ENCODE measurements around the gene ECT2.
A peak's percentile ranks its signal among the peaks of the same experiment; 100 is the strongest.

Gene ECT2

GRCh38 chr3:172804323-172804722 lies 53.8 kb downstream of the ECT2 start:
- H4K12ac ChIP-seq (ENCODE audit: low read depth, low read length) = no peak overlapping the region
- no peak overlapping the region for H3K27ac ChIP-seq (ENCODE audit: low read depth, low read length)
- DNase-seq = no peak
- no peak overlapping the region for H2BK120ac ChIP-seq (ENCODE audit: insufficient read depth, low read length, poor library complexity)
- H2AFZ ChIP-seq (ENCODE audit: insufficient read depth, low read length, poor library complexity) = no peak overlapping the region
- no peak overlapping the region for H4K8ac ChIP-seq (ENCODE audit: low read depth, low read length)
- no peaks in the 10 kb centered on the region for H3K79me1 ChIP-seq (ENCODE audit: low read length)
- no peaks in the 10 kb centered on the region for H3K27me3 ChIP-seq (ENCODE audit: insufficient read depth, low read length)
- no peak overlapping the region for H3K23ac ChIP-seq (ENCODE audit: low read length)
- no peak overlapping the region for H2BK12ac ChIP-seq (ENCODE audit: low read length)
- no peak overlapping the region for H4K91ac ChIP-seq (ENCODE audit: low read depth, low read length)
- H3K14ac ChIP-seq (ENCODE audit: low read length) = no peak overlapping the region
- H2AK5ac ChIP-seq (ENCODE audit: low read length) = no peak overlapping the region
- no peak overlapping the region for H3K4me3 ChIP-seq (ENCODE audit: low read depth, low read length)
- no peak overlapping the region for H3K4me2 ChIP-seq (ENCODE audit: low read length)
- peaks cover 0 to 10% of the 10 kb centered on the region in 2 experiments for H3K36me3 ChIP-seq (ENCODE audit: control insufficient read depth in 1 of 2, insufficient read depth in 2 of 2, low read length in 2 of 2)
- H3K79me2 ChIP-seq (ENCODE audit: control insufficient read depth, insufficient read depth, low read length, poor library complexity) = no peaks in the 10 kb centered on the region
- H3K4ac ChIP-seq (ENCODE audit: low read depth, low read length) = no peak overlapping the region
- no peak overlapping the region for H3K18ac ChIP-seq (ENCODE audit: low read length)
- no peaks in the 10 kb centered on the region for H3K4me1 ChIP-seq (ENCODE audit: control insufficient read depth in 1 of 2, insufficient read depth in 2 of 2, low read length in 2 of 2)
- WGBS (ENCODE audit: extremely low coverage, insufficient coverage, insufficient read length) = no CpG with 5 or more reads among the region's 1 CpG
- H3K9ac ChIP-seq (ENCODE audit: low read length) = no peak overlapping the region
- no peaks in the 10 kb centered on the region for H3K9me3 ChIP-seq (ENCODE audit: insufficient read depth, low read depth, low read length)
- no peak overlapping the region for H2BK5ac ChIP-seq (ENCODE audit: low read depth, low read length, poor library complexity)

DNA sequence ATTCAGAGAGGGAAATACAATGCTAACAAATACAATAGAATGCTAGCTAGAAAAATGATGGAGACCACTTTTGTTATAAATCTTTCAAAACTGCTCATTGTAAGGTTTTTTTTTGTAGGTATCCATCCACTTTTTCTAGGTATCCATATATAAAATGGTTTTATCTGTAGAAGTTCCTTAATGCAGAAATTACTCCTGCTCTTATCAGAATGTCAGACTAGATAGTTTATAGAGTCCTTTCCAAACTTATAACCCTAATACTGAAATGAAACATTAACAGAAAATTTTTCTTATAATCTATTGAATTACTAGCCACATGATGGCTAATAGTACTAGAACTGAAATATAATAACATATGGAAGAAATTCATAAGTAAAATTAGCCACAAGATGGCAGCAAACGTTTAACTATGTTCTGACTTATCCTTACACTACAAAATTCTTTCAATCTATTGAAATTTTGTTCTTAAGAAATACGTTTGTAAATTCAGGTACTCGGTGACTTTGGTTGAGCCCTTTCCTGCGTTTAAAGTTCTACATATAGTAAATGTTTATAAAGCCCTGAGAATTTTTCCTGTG lies 58.5 kb downstream of the ECT2 start:
- H2BK5ac ChIP-seq (ENCODE audit: low read depth, low read length, poor library complexity) = no peak overlapping the region
- H4K12ac ChIP-seq (ENCODE audit: low read depth, low read length) = no peak overlapping the region
- no peaks in the 10 kb centered on the region for H3K27me3 ChIP-seq (ENCODE audit: insufficient read depth, low read length)
- DNase-seq = peak; percentile 15 to 87
- H3K14ac ChIP-seq (ENCODE audit: low read length) = no peak overlapping the region
- no peak overlapping the region for H4K91ac ChIP-seq (ENCODE audit: low read depth, low read length)
- H3K4me2 ChIP-seq (ENCODE audit: low read length) = no peak overlapping the region
- no peak overlapping the region for H2AK5ac ChIP-seq (ENCODE audit: low read length)
- H3K4me3 ChIP-seq (ENCODE audit: low read depth, low read length) = no peak overlapping the region
- H3K4me1 ChIP-seq (ENCODE audit: control insufficient read depth in 1 of 2, insufficient read depth in 2 of 2, low read length in 2 of 2) = no peaks in the 10 kb centered on the region
- no peaks in the 10 kb centered on the region for H3K9me3 ChIP-seq (ENCODE audit: insufficient read depth, low read depth, low read length)
- no peak overlapping the region for H4K8ac ChIP-seq (ENCODE audit: low read depth, low read length)
- H3K27ac ChIP-seq (ENCODE audit: low read depth, low read length) = no peak overlapping the region
- no peak overlapping the region for H2BK120ac ChIP-seq (ENCODE audit: insufficient read depth, low read length, poor library complexity)
- H3K79me2 ChIP-seq (ENCODE audit: control insufficient read depth, insufficient read depth, low read length, poor library complexity) = no peaks in the 10 kb centered on the region
- H2AFZ ChIP-seq (ENCODE audit: insufficient read depth, low read length, poor library complexity) = no peak overlapping the region
- no peak overlapping the region for H3K9ac ChIP-seq (ENCODE audit: low read length)
- H2BK12ac ChIP-seq (ENCODE audit: low read length) = no peak overlapping the region
- no CpG with 5 or more reads among the region's 4 CpGs for WGBS (ENCODE audit: extremely low coverage, insufficient coverage, insufficient read length)
- H3K36me3 ChIP-seq (ENCODE audit: control insufficient read depth in 1 of 2, insufficient read depth in 2 of 2, low read length in 2 of 2) = peaks cover 2 to 11% of the 10 kb centered on the region in 2 experiments
- H3K23ac ChIP-seq (ENCODE audit: low read length) = no peak overlapping the region
- no peak overlapping the region for H3K4ac ChIP-seq (ENCODE audit: low read depth, low read length)
- H3K79me1 ChIP-seq (ENCODE audit: low read length) = no peaks in the 10 kb centered on the region
- H3K18ac ChIP-seq (ENCODE audit: low read length) = no peak overlapping the region

GRCh38 chr3:172811099-172811498 lies 60.6 kb downstream of the ECT2 start:
- H3K4me2 ChIP-seq (ENCODE audit: low read length) = no peak overlapping the region
- 100% methylated on average over 1 of the region's 4 CpGs for WGBS (ENCODE audit: extremely low coverage, insufficient coverage, insufficient read length)
- H4K91ac ChIP-seq (ENCODE audit: low read depth, low read length) = no peak overlapping the region
- no peak overlapping the region for H3K23ac ChIP-seq (ENCODE audit: low read length)
- H3K14ac ChIP-seq (ENCODE audit: low read length) = no peak overlapping the region
- no peak overlapping the region for H3K18ac ChIP-seq (ENCODE audit: low read length)
- H4K12ac ChIP-seq (ENCODE audit: low read depth, low read length) = no peak overlapping the region
- H2BK5ac ChIP-seq (ENCODE audit: low read depth, low read length, poor library complexity) = no peak overlapping the region
- no peak overlapping the region for H3K9ac ChIP-seq (ENCODE audit: low read length)
- peaks cover 5 to 10% of the 10 kb centered on the region in 2 experiments for H3K36me3 ChIP-seq (ENCODE audit: control insufficient read depth in 1 of 2, insufficient read depth in 2 of 2, low read length in 2 of 2)
- no peak overlapping the region for H3K27ac ChIP-seq (ENCODE audit: low read depth, low read length)
- H4K8ac ChIP-seq (ENCODE audit: low read depth, low read length) = no peak overlapping the region
- no peak overlapping the region for H2AK5ac ChIP-seq (ENCODE audit: low read length)
- H3K9me3 ChIP-seq (ENCODE audit: insufficient read depth, low read depth, low read length) = no peaks in the 10 kb centered on the region
- no peak overlapping the region for H2BK12ac ChIP-seq (ENCODE audit: low read length)
- no peak overlapping the region for H3K4ac ChIP-seq (ENCODE audit: low read depth, low read length)
- no peaks in the 10 kb centered on the region for H3K4me1 ChIP-seq (ENCODE audit: control insufficient read depth in 1 of 2, insufficient read depth in 2 of 2, low read length in 2 of 2)
- H3K27me3 ChIP-seq (ENCODE audit: insufficient read depth, low read length) = no peaks in the 10 kb centered on the region
- H2BK120ac ChIP-seq (ENCODE audit: insufficient read depth, low read length, poor library complexity) = no peak overlapping the region
- H3K79me2 ChIP-seq (ENCODE audit: control insufficient read depth, insufficient read depth, low read length, poor library complexity) = no peaks in the 10 kb centered on the region
- no peak for DNase-seq
- no peaks in the 10 kb centered on the region for H3K79me1 ChIP-seq (ENCODE audit: low read length)
- H3K4me3 ChIP-seq (ENCODE audit: low read depth, low read length) = no peak overlapping the region
- H2AFZ ChIP-seq (ENCODE audit: insufficient read depth, low read length, poor library complexity) = no peak overlapping the region

GRCh38 chr3:172813462-172813861 lies 62.9 kb downstream of the ECT2 start:
- Histone ChIP-seq H3K23ac (ENCODE audit: low read length) (no peak overlapping the region), H2AFZ (ENCODE audit: insufficient read depth, low read length, poor library complexity) (no peak overlapping the region), H3K4ac (ENCODE audit: low read depth, low read length) (no peak overlapping the region), H3K36me3 (ENCODE audit: control insufficient read depth in 1 of 2, insufficient read depth in 2 of 2, low read length in 2 of 2) (peaks cover 2 to 7% of the 10 kb centered on the region in 2 experiments), H4K12ac (ENCODE audit: low read depth, low read length) (no peak overlapping the region), H3K27me3 (ENCODE audit: insufficient read depth, low read length) (no peaks in the 10 kb centered on the region), H3K18ac (ENCODE audit: low read length) (no peak overlapping the region), H3K79me2 (ENCODE audit: control insufficient read depth, insufficient read depth, low read length, poor library complexity) (no peaks in the 10 kb centered on the region), H2AK5ac (ENCODE audit: low read length) (no peak overlapping the region), H3K14ac (ENCODE audit: low read length) (no peak overlapping the region), H3K4me3 (ENCODE audit: low read depth, low read length) (no peak overlapping the region), H2BK12ac (ENCODE audit: low read length) (no peak overlapping the region), H2BK120ac (ENCODE audit: insufficient read depth, low read length, poor library complexity) (no peak overlapping the region), H3K27ac (ENCODE audit: low read depth, low read length) (no peak overlapping the region), H3K4me2 (ENCODE audit: low read length) (no peak overlapping the region), H4K8ac (ENCODE audit: low read depth, low read length) (no peak overlapping the region), H3K4me1 (ENCODE audit: control insufficient read depth in 1 of 2, insufficient read depth in 2 of 2, low read length in 2 of 2) (no peaks in the 10 kb centered on the region), H3K9ac (ENCODE audit: low read length) (no peak overlapping the region), H2BK5ac (ENCODE audit: low read depth, low read length, poor library complexity) (no peak overlapping the region), H3K9me3 (ENCODE audit: insufficient read depth, low read depth, low read length) (no peaks in the 10 kb centered on the region), H4K91ac (ENCODE audit: low read depth, low read length) (no peak overlapping the region), H3K79me1 (ENCODE audit: low read length) (no peaks in the 10 kb centered on the region)
- WGBS (ENCODE audit: extremely low coverage, insufficient coverage, insufficient read length) = no CpG with 5 or more reads among the region's 3 CpGs
- DNase-seq = no peak

All from trophoblast cell (in vitro differentiated cells and primary cell).